Measurements from ENCODE around the gene CTNNA2.

GRCh38 chr2:79578952-79579351 lies 66.1 kb downstream of the CTNNA2 start:
- TF ChIP-seq MAX (IDR thresholded peaks at IDR 0.05; ENCODE audit: low read depth) (no peak), NRF1 (IDR thresholded peaks at IDR 0.05; ENCODE audit: low read depth, low read length) (no peak), SMC3 (IDR thresholded peaks at IDR 0.05; ENCODE audit: low read depth, low read length) (no peak), ZBTB33 (IDR thresholded peaks at IDR 0.05; ENCODE audit: borderline replicate concordance, low read depth) (no peak), TAF1 (IDR thresholded peaks at IDR 0.05; ENCODE audit: borderline replicate concordance, low read depth, low read length) (no peak), CHD2 (IDR thresholded peaks at IDR 0.05; ENCODE audit: low read length, partially characterized antibody) (no peak), MXI1 (IDR thresholded peaks at IDR 0.05; ENCODE audit: low read depth, low read length) (no peak), YY1 (IDR thresholded peaks at IDR 0.05; ENCODE audit: low read depth) (no peak), ELF1 (IDR thresholded peaks at IDR 0.05) (no peak), SIN3A (IDR thresholded peaks at IDR 0.05; ENCODE audit: borderline replicate concordance, low read depth, low read length) (no peak), FOXJ3 (CRISPR knock-in tag; IDR thresholded peaks at IDR 0.05) (no peak), EP300 (IDR thresholded peaks at IDR 0.05; ENCODE audit: borderline replicate concordance in 1 of 2, low read depth in 1 of 2, low read length in 1 of 2) (no peak)
- TF ChIP-seq, protein P1, sequence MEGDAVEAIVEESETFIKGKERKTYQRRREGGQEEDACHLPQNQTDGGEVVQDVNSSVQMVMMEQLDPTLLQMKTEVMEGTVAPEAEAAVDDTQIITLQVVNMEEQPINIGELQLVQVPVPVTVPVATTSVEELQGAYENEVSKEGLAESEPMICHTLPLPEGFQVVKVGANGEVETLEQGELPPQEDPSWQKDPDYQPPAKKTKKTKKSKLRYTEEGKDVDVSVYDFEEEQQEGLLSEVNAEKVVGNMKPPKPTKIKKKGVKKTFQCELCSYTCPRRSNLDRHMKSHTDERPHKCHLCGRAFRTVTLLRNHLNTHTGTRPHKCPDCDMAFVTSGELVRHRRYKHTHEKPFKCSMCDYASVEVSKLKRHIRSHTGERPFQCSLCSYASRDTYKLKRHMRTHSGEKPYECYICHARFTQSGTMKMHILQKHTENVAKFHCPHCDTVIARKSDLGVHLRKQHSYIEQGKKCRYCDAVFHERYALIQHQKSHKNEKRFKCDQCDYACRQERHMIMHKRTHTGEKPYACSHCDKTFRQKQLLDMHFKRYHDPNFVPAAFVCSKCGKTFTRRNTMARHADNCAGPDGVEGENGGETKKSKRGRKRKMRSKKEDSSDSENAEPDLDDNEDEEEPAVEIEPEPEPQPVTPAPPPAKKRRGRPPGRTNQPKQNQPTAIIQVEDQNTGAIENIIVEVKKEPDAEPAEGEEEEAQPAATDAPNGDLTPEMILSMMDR (IDR thresholded peaks at IDR 0.05): no peak

Measured in SK-N-SH (cell line).